ENCODE data around the gene STARD7.

STARD7 gene

DNA sequence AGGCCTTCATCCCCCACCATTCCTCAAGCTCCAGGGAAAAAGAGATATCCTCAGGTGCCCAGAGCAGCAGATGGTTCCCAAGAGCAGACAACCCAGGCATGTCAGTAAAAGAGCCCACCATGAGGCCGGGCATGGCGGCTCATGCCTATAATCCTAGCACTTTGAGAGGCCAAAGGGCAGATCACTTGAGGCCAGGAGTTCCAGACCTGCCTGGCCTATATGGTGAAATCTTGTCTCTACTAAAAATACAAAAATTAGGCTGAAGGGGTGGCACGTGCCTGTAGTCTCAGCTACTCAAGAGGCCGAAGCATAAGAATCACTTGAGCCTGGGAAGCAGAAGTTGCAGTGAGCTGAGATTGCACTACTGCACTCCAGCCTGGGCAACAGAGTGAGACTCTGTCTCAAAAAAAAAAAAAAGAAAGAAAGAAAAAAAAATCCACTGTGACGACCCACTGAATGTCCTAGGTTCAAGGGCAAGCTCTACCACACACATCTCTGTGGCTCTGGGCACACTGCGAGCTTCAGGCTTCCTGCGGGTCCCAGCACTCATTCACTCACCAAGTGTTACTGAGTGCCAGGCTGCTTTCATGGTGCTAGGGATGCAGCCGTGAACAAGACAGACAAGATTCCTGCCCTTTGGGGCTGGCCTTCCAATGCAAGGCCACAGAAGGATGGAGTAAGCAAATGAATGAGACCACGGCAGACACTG lies 56.9 kb downstream of the STARD7 start:
- no peak overlapping the region for H3K4me2 ChIP-seq (ENCODE audit: low read depth, low read length)
- H3K27me3 ChIP-seq (replicated peaks; ENCODE audit: insufficient read depth, low read length), result no peaks in the 10 kb centered on the region
- H3F3A ChIP-seq (ENCODE audit: insufficient read depth, low read length), result no peaks in the 10 kb centered on the region
- H3K4me3 ChIP-seq (ENCODE audit: low read length), result no peak overlapping the region
- TF ChIP-seq EZH2phosphoT487 (IDR thresholded peaks at IDR 0.05; ENCODE audit: low read length) (no peak), CTCF (IDR thresholded peaks at IDR 0.05; ENCODE audit: low read length) (no peak), EZH2 (optimal IDR thresholded peaks at IDR 0.05; ENCODE audit: low read depth, low read length) (no peak)
- no peaks in the 10 kb centered on the region for H4K20me1 ChIP-seq (ENCODE audit: insufficient read depth, low read length)
- H3K36me3 ChIP-seq (replicated peaks; ENCODE audit: insufficient read depth, low read length), result no peaks in the 10 kb centered on the region
- H2AFZ ChIP-seq (ENCODE audit: low read length), result no peak overlapping the region
- peaks cover 5% of the 10 kb centered on the region for H3K4me1 ChIP-seq (ENCODE audit: low read length)
- H3K9me3 ChIP-seq (replicated peaks; ENCODE audit: insufficient read depth, low read length), result no peaks in the 10 kb centered on the region
- H3K9ac ChIP-seq (ENCODE audit: low read length), result no peak overlapping the region
- no peak overlapping the region for H3K27ac ChIP-seq (ENCODE audit: low read length)
- no peak for DNase-seq
- H3K79me2 ChIP-seq (ENCODE audit: low read length), result no peaks in the 10 kb centered on the region
- no peaks in the 10 kb centered on the region for H3K9me2 ChIP-seq (replicated peaks; ENCODE audit: insufficient read depth, low read length)

- Histone ChIP-seq H4K20me1 (ENCODE audit: insufficient read depth, low read length) (no peaks in the 10 kb centered on the region), H2AFZ (ENCODE audit: low read length) (no peak overlapping the region), H3K27me3 (replicated peaks; ENCODE audit: insufficient read depth, low read length) (no peaks in the 10 kb centered on the region), H3K79me2 (ENCODE audit: low read length) (no peaks in the 10 kb centered on the region), H3K4me1 (ENCODE audit: low read length) (peaks cover 12% of the 10 kb centered on the region), H3F3A (ENCODE audit: insufficient read depth, low read length) (peaks cover 4% of the 10 kb centered on the region), H3K36me3 (replicated peaks; ENCODE audit: insufficient read depth, low read length) (no peaks in the 10 kb centered on the region), H3K27ac (ENCODE audit: low read length) (no peak overlapping the region), H3K9ac (ENCODE audit: low read length) (no peak overlapping the region), H3K9me2 (replicated peaks; ENCODE audit: insufficient read depth, low read length) (no peaks in the 10 kb centered on the region), H3K4me3 (ENCODE audit: low read length) (no peak overlapping the region), H3K4me2 (ENCODE audit: low read depth, low read length) (no peak overlapping the region), H3K9me3 (replicated peaks; ENCODE audit: insufficient read depth, low read length) (no peaks in the 10 kb centered on the region)
- no peak for DNase-seq
- TF ChIP-seq EZH2phosphoT487 (IDR thresholded peaks at IDR 0.05; ENCODE audit: low read length), result no peak
- no peak for TF ChIP-seq CTCF (IDR thresholded peaks at IDR 0.05; ENCODE audit: low read length)
- TF ChIP-seq EZH2 (optimal IDR thresholded peaks at IDR 0.05; ENCODE audit: low read depth, low read length), result no peak
These were observed 57.6 kb downstream of the STARD7 start for GRCh38 chr2:96150791-96151594.

GRCh38 chr2:96150007-96150640 lies 58.5 kb downstream of the STARD7 start:
- Histone ChIP-seq H3K9ac (ENCODE audit: low read length) (no peak overlapping the region), H3K4me3 (ENCODE audit: low read length) (no peak overlapping the region), H3K9me2 (replicated peaks; ENCODE audit: insufficient read depth, low read length) (no peaks in the 10 kb centered on the region), H3K27ac (ENCODE audit: low read length) (no peak overlapping the region), H3K4me2 (ENCODE audit: low read depth, low read length) (no peak overlapping the region), H3K27me3 (replicated peaks; ENCODE audit: insufficient read depth, low read length) (no peaks in the 10 kb centered on the region), H3F3A (ENCODE audit: insufficient read depth, low read length) (peaks cover 9% of the 10 kb centered on the region), H3K36me3 (replicated peaks; ENCODE audit: insufficient read depth, low read length) (no peaks in the 10 kb centered on the region), H4K20me1 (ENCODE audit: insufficient read depth, low read length) (no peaks in the 10 kb centered on the region), H3K4me1 (ENCODE audit: low read length) (peaks cover 18% of the 10 kb centered on the region), H3K9me3 (replicated peaks; ENCODE audit: insufficient read depth, low read length) (no peaks in the 10 kb centered on the region), H3K79me2 (ENCODE audit: low read length) (no peaks in the 10 kb centered on the region), H2AFZ (ENCODE audit: low read length) (no peak overlapping the region)
- TF ChIP-seq CTCF (IDR thresholded peaks at IDR 0.05; ENCODE audit: low read length) (no peak), EZH2phosphoT487 (IDR thresholded peaks at IDR 0.05; ENCODE audit: low read length) (no peak), EZH2 (optimal IDR thresholded peaks at IDR 0.05; ENCODE audit: low read depth, low read length) (no peak)
- DNase-seq, result no peak

All from MM.1S (cell line).